Astrocyte of the cerebellum (primary cell): Measurements from ENCODE around the gene SIGLEC15.
A peak's percentile ranks its signal among the peaks of the same experiment; 100 is the strongest.

Source experiments
- DNase-seq: peaks from one replicate; pipeline ENCODE4 v3.0.0-alpha.2; 2011; ENCODE audit warnings: low read depth
- H3K4me3 ChIP-seq: 2 replicates; pipeline ENCODE4 v1.5.1; 2011; ENCODE audit warnings: mild to moderate bottlenecking, low read depth, low read length, moderate library complexity
- CTCF ChIP-seq: IDR thresholded peaks from 2 replicates; pipeline ENCODE4 v1.5.1; 2012; ENCODE audit warnings: low read length, low read depth, moderate library complexity, mild to moderate bottlenecking; ENCODE audit errors: missing control alignments
- in situ Hi-C: cut with HindIII; loops from 2 replicates; pipeline ENCODE4 v1.10.0; 2017; ENCODE audit warnings: low sequenced_read_pairs

Gene SIGLEC15

GRCh38 chr18:45851161-45851925, 25.9 kb downstream of the SIGLEC15 start:
- no peak for DNase-seq
- no peak for TF ChIP-seq CTCF
- in situ Hi-C loops: no loop called here
- no peak overlapping the region for H3K4me3 ChIP-seq

GRCh38 chr18:45852631-45853030, 27.2 kb downstream of the SIGLEC15 start:
- TF ChIP-seq CTCF: no peak
- no peak overlapping the region for H3K4me3 ChIP-seq
- no peak for DNase-seq
- in situ Hi-C loops: no loop called here

GRCh38 chr18:45854036-45854586, 28.6 kb downstream of the SIGLEC15 start:
- no peak overlapping the region for H3K4me3 ChIP-seq
- no peak for TF ChIP-seq CTCF
- DNase-seq: no peak
- in situ Hi-C loops: no loop called here

GRCh38 chr18:45856531-45856930, 31.1 kb downstream of the SIGLEC15 start:
- no peak for TF ChIP-seq CTCF
- DNase-seq: peak; percentile 54
- in situ Hi-C loops: no loop called here
- no peak overlapping the region for H3K4me3 ChIP-seq

GRCh38 chr18:45859334-45859733, 33.9 kb downstream of the SIGLEC15 start:
- no peak for TF ChIP-seq CTCF
- no peak overlapping the region for H3K4me3 ChIP-seq
- in situ Hi-C loops: no loop called here
- DNase-seq: no peak

- no peak for TF ChIP-seq CTCF
- DNase-seq: no peak
- no peak overlapping the region for H3K4me3 ChIP-seq
- in situ Hi-C loops: no loop called here
Observed at GRCh38 chr18:45860492-45860891, 35.0 kb downstream of the SIGLEC15 start.
